Activated T-cell treated with anti-CD3 and anti-CD28 coated beads, Interleukin-2, amount 50 U/mL, for 1 hour (primary cell): ENCODE results near the gene MICOS13.

Source experiments
- DNase-seq: peaks from one replicate; pipeline ENCODE4 v3.0.0-alpha.2; 2020

MICOS13 gene

GRCh38 chr19:5665781-5666513 lies 14.4 kb downstream of the MICOS13 start:
- no peak for DNase-seq

GRCh38 chr19:5664515-5664914 lies 15.8 kb downstream of the MICOS13 start:
- no peak for DNase-seq

- no peak for DNase-seq
Measured at GRCh38 chr19:5663904-5664303, 16.4 kb downstream of the MICOS13 start.

DNA sequence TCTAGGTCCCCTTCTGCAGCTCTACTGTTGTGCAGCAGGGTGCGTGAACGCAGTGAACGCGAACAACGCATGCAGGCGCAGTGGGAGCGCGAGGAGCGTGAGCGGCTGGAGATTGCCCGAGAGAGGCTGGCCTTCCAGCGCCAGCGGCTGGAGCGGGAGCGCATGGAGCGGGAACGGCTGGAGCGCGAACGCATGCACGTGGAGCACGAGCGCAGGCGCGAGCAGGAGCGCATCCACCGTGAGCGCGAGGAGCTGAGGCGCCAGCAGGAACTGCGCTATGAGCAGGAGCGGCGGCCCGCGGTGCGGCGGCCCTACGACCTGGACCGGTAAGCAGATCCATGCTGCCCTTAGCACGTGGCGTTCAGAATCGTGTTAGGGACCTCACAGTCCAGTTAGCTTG lies 18.8 kb downstream of the MICOS13 start:
- no peak for DNase-seq

GRCh38 chr19:5655412-5655811 lies 24.9 kb downstream of the MICOS13 start:
- no peak for DNase-seq

DNA sequence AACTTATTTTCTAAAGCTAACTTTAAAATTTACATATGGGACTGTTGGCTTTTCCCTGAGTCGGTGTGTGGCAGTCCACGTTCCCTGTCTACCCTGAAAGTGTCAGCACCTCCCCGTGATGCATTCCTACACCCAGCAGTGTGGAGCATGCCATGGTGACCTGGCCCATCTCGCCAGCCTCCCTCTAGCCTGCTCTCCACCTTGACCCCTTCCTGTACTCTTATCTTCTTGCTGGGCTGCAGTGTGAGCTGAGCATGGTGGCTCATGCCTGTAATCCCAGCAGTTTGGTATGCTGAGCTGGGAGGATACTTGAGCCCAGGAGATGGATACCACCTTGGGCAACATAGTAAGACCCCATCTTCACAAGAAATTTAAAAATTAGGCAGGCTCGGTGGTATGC lies 25.4 kb downstream of the MICOS13 start:
- DNase-seq: no peak

GRCh38 chr19:5652261-5652660 lies 28.1 kb downstream of the MICOS13 start:
- DNase-seq: no peak

DNA sequence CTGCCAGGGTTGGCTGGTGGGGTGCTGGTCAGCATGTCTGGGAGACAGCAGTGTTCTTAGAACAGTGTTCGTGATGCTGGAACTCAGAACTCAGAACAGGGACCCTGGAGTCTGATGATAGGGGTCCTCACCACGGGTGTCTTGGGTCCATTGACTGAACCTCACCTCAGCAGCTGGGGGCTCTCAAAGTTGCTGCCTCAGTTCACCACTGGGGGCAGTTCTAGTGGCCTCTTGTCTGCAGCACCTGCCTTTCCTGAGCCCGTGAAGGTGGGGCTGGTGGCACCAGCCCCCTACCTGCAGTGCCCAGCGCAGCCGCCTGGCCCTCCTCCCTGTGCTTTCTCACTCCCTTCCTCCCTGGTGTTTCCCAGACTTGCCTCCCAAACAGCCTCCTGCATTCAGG lies 29.0 kb downstream of the MICOS13 start:
- no peak for DNase-seq

DNA sequence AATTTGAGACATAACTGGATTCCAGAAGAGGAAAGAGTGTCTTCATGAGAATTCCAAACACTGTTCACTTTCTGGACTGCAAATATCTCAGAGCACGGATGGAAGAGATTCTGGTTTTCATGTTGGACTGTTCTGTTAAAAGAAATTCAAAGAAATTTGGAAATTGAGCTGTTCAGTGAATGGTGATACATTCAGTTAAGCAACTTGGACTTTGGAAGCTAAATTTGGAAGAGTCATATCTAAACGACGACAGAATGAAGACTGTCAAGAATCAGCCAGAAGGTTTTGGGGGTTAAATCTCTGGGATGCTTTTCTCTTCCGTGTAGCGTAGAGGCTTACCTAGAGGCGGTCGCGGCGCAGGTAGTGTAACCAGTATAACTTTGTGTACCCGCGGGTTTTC lies 31.9 kb downstream of the MICOS13 start:
- no peak for DNase-seq

- DNase-seq: no peak
Measured at GRCh38 chr19:5646703-5647102, 33.6 kb downstream of the MICOS13 start.

DNA sequence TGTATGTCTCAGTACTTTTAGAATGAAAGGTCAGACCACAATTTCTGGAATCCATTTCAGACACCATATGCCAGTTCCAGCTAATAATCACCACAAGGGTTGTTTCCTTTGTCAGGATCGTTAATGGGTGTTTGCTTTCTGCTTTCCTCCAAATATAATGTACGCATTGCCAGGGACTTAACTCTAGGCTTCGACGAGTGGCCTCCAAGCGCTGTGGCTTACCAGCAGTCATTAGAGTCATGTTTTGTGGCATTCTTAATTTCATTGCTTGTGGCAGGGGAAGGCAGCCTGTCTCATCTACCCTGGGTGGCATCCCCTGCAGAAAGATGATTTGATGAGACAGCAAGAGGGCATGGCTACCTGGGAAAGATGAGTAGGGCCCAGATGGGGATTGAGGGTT lies 34.9 kb downstream of the MICOS13 start:
- DNase-seq: peak; percentile 4

DNA sequence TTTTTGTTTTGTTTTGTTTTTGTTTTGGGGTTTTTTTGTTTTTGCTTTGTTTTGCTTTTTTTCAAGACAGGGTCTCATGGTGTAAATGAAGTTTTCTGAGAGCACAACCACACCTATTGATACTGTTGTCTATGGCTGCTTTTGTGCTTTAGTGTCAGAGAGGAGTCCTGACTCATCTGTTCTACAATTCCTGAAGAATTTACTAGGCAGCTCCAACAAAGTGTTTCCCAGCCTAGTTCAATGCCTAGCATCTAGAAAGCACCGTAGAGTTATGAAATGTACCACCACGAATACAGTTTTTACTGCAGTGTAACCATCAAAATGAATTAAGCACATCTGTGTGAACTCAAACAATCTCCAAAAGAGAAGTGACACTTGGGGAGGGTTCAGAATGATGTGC lies 36.3 kb downstream of the MICOS13 start:
- DNase-seq: no peak

DNA sequence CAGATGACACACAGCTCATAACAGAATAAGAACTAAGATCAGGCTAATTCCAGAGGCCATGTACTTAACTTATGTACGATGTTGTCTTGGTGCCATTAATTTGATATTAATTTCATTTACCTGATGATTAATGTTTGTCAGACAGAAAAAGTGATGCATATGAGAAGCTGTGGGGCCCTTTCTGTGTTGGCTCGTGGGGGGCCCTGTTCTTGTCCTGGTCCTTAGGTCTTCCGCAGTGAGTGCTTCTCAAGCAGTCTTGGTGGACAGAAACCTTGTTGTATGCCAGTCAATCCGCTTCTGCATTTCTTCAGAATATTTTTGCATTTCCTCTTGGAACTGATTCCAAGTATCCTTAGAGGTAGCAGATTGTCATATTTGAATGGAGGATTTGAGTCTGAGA lies 37.3 kb downstream of the MICOS13 start:
- no peak for DNase-seq

DNA sequence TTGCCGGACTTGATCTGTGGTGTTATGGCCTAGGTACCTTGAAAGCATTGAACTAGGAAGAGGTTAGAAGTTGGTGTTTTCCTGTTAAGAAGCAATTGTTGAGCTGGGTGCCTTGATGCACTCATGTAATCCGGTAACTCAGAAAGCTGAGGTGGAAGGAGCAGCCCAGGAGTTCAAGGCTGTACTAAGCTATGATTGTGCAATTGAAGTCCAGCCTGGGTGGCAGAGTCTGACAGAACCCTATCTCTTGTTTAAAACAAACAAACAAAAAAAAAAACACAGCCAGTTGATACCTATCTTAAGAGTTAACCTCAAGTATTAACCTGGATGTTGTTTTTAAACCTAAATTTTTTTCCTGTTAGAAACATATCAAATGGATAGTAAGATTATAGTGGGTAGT lies 38.1 kb downstream of the MICOS13 start:
- DNase-seq: peak; percentile 4

DNA sequence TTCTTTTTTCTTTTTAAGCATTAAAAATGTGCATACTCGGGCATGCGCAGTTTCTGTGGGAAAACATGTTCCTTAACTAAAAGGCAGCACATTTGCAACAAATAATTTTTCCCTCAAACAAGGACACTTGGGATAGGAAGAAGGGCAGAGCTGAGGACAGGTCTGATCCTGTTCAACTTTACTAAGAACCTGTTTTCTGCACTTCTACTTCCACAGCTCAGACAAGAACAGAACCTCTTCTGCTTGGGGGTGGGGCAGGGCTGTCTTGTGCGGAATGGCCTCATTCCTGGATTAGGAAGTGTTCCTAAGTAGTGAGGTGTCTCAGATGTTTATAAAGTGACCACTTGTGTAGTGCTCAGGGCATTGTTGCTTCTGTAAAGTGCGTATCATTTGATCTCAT lies 39.1 kb downstream of the MICOS13 start:
- DNase-seq: peak; percentile 0

DNA sequence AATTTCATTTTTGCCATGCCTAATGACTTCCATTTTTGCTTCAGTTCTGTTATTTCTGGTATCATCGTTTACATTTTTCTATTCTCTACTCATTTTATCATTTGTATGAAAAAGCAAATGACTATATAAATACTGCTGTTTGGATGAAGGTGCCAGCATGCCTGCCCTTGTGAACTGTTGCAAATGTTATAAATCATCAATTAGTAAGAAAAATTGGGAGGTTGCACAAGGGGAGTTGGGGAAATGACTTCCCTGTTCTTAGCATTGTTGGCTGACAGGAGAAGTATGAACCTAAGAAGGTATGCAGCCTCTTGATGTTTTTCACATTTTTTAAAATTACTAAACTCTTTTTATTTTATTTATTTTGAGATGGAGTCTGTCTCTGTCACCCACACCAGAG lies 42.3 kb downstream of the MICOS13 start:
- DNase-seq: no peak

GRCh38 chr19:5635427-5635826 lies 44.9 kb downstream of the MICOS13 start:
- no peak for DNase-seq

- DNase-seq: no peak
Measured at GRCh38 chr19:5632657-5633056, 47.7 kb downstream of the MICOS13 start.

GRCh38 chr19:5632241-5632612 lies 48.1 kb downstream of the MICOS13 start:
- no peak for DNase-seq

DNA sequence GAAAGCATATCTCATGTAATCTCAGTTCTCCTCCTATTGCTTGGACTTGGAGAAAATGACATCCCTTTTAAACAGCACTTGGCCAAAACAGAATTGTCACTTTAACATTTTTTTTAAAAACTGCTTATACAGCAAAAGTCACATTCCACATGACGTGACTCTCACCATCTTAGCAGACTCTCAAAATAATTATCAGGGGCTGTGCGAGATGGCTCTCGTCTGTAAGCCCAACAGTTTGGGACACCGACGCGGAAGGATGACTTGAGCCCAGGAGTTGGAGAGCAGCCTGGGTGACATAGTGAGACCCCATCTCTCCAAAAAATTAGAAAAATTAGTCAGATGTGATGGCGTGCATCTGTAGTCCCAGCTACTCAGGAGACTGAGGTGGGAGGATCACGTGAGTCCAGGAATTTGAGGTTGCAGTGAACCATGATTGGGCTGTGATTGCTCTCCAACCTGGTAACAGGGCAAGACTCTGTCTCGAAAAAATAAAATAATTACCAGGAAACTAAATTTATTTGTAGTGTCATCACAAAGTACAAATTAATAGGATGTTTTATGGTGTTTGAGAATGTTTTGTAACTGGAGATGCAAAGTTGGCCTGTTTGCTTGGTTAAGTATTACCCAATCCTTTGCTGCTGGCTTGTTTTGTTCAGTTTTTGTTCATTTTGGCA lies 48.6 kb downstream of the MICOS13 start:
- DNase-seq: no peak

DNA sequence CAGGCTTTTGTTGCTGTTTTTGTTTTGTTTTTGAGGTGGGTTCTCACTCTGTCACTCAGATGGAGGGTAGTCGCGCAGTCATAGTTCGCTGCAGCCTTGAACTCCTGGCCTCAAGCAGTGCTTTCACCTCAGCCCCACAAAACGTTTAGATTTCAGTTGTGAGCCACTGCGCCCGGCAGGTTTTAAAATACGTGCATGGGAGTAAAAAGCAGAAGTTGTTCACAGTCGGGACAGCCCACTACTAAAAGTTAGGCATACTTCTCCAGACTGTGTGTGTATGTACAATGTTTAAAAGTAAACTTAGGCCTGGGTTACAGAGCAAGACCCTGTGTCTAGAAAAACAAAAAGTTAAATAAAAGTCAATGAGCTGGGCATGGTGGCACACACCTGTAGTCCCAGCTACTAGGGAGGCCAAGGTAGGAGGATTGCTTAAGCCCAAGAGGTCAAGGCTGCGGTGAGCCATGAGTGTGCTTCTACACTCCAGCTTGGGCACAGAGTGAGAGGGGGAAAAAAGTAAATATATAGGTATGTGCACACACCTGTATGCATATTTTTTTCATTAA lies 51.3 kb downstream of the MICOS13 start:
- DNase-seq: no peak

DNA sequence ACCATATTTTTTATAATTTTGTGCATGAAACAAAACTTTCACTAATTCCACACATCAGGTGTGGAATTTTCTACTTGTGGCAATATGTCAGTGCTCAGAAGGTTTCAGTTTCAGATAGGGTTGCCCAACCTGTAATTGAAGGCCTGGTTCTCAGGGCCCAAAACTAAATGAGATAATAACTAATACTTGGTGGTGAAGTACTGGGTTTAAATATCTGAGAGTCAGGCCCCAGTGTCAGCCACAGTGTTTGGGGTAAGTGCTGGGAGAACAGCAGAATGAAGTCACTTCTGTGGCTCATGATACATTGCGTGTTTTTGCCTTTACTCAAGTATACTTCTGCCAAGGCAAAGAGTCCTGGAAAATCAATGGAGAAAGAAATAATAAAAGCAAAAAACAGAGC lies 51.9 kb downstream of the MICOS13 start:
- DNase-seq: no peak
